NCI-H1105 (cell line): ENCODE results near the gene MAML2.

Source experiments
- DNase-seq: peaks from one replicate; lab custom pipeline; 2025; lab: John Stamatoyannopoulos, UW

Gene MAML2

GRCh38 chr11:96207459-96208449 is 135.2 kb downstream of the MAML2 start:
- no peak for DNase-seq

- no peak for DNase-seq
These were observed 136.0 kb downstream of the MAML2 start for GRCh38 chr11:96206955-96207354.

- DNase-seq: no peak
These were observed 137.6 kb downstream of the MAML2 start for GRCh38 chr11:96205460-96205809.

- DNase-seq: peak; percentile 16
These were observed 138.1 kb downstream of the MAML2 start for GRCh38 chr11:96204721-96205459.

- DNase-seq: no peak
These were observed 138.7 kb downstream of the MAML2 start for GRCh38 chr11:96204366-96204659.

- DNase-seq: no peak
These were observed 139.2 kb downstream of the MAML2 start for GRCh38 chr11:96203567-96204365.

GRCh38 chr11:96200243-96200642 is 142.8 kb downstream of the MAML2 start:
- no peak for DNase-seq

GRCh38 chr11:96199563-96200025 is 143.4 kb downstream of the MAML2 start:
- DNase-seq: no peak

GRCh38 chr11:96197801-96198701 is 144.9 kb downstream of the MAML2 start:
- DNase-seq: no peak

GRCh38 chr11:96197103-96197502 is 145.9 kb downstream of the MAML2 start:
- no peak for DNase-seq

- no peak for DNase-seq
These were observed 146.8 kb downstream of the MAML2 start for GRCh38 chr11:96196181-96196662.

GRCh38 chr11:96195671-96196070 is 147.3 kb downstream of the MAML2 start:
- DNase-seq: no peak

- DNase-seq: no peak
These were observed 148.2 kb downstream of the MAML2 start for GRCh38 chr11:96194581-96195374.

- DNase-seq: no peak
These were observed 149.1 kb downstream of the MAML2 start for GRCh38 chr11:96193745-96194443.

GRCh38 chr11:96191752-96192151 is 151.2 kb downstream of the MAML2 start:
- DNase-seq: no peak

- DNase-seq: no peak
These were observed 153.6 kb downstream of the MAML2 start for GRCh38 chr11:96189351-96189750.

- no peak for DNase-seq
These were observed 154.6 kb downstream of the MAML2 start for GRCh38 chr11:96188243-96189006.

- no peak for DNase-seq
These were observed 155.2 kb downstream of the MAML2 start for GRCh38 chr11:96187822-96188221.

- no peak for DNase-seq
These were observed 156.2 kb downstream of the MAML2 start for GRCh38 chr11:96186806-96187205.
